ENCODE data around the gene FAM219A. TPM values are rescaled to one million over a fixed set of nuclear protein-coding genes. Genes with fewer than 3 reads are reported as not detected.
"Not testable (repeated sequence)": the region's sequence is repeated elsewhere in the genome, so short reads cannot be mapped to it uniquely, and the experiment has no call there.

The FAM219A gene
- total RNA-seq, 1 donor from 2014 or later, result 25.9 TPM

GRCh38 chr9:34486572-34486971, 28.2 kb upstream of the FAM219A start:
- DNase-seq (ENCODE audit: extremely low spot score, unreplicated experiment), result no peak
- no peak overlapping the region for H3K4me3 Mint-ChIP-seq (ENCODE audit: unreplicated experiment)
- H3K4me1 Mint-ChIP-seq (ENCODE audit: unreplicated experiment), result no peaks in the 10 kb centered on the region
- no peak overlapping the region for H3K27ac Mint-ChIP-seq (ENCODE audit: unreplicated experiment)
- no peaks in the 10 kb centered on the region for H3K9me3 Mint-ChIP-seq (ENCODE audit: unreplicated experiment)
- H3K27me3 Mint-ChIP-seq (ENCODE audit: unreplicated experiment), result peaks cover 48% of the 10 kb centered on the region
- H3K36me3 Mint-ChIP-seq (ENCODE audit: unreplicated experiment), result no peaks in the 10 kb centered on the region
- TF ChIP-seq, protein P1, sequence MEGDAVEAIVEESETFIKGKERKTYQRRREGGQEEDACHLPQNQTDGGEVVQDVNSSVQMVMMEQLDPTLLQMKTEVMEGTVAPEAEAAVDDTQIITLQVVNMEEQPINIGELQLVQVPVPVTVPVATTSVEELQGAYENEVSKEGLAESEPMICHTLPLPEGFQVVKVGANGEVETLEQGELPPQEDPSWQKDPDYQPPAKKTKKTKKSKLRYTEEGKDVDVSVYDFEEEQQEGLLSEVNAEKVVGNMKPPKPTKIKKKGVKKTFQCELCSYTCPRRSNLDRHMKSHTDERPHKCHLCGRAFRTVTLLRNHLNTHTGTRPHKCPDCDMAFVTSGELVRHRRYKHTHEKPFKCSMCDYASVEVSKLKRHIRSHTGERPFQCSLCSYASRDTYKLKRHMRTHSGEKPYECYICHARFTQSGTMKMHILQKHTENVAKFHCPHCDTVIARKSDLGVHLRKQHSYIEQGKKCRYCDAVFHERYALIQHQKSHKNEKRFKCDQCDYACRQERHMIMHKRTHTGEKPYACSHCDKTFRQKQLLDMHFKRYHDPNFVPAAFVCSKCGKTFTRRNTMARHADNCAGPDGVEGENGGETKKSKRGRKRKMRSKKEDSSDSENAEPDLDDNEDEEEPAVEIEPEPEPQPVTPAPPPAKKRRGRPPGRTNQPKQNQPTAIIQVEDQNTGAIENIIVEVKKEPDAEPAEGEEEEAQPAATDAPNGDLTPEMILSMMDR (IDR thresholded peaks at IDR 0.05), result no peak

GRCh38 chr9:34485822-34486221, 27.5 kb upstream of the FAM219A start:
- H3K4me3 Mint-ChIP-seq (ENCODE audit: unreplicated experiment), result no peak overlapping the region
- TF ChIP-seq, protein P1 (IDR thresholded peaks at IDR 0.05), result no peak
- H3K9me3 Mint-ChIP-seq (ENCODE audit: unreplicated experiment), result no peaks in the 10 kb centered on the region
- H3K4me1 Mint-ChIP-seq (ENCODE audit: unreplicated experiment), result no peaks in the 10 kb centered on the region
- DNase-seq (ENCODE audit: extremely low spot score, unreplicated experiment), result no peak
- no peaks in the 10 kb centered on the region for H3K36me3 Mint-ChIP-seq (ENCODE audit: unreplicated experiment)
- no peak overlapping the region for H3K27ac Mint-ChIP-seq (ENCODE audit: unreplicated experiment)
- H3K27me3 Mint-ChIP-seq (ENCODE audit: unreplicated experiment), result peaks cover 43% of the 10 kb centered on the region

- H3K36me3 Mint-ChIP-seq (ENCODE audit: unreplicated experiment), result no peaks in the 10 kb centered on the region
- H3K4me3 Mint-ChIP-seq (ENCODE audit: unreplicated experiment), result no peak overlapping the region
- no peaks in the 10 kb centered on the region for H3K9me3 Mint-ChIP-seq (ENCODE audit: unreplicated experiment)
- peaks cover 39% of the 10 kb centered on the region for H3K27me3 Mint-ChIP-seq (ENCODE audit: unreplicated experiment)
- TF ChIP-seq, protein P1 (IDR thresholded peaks at IDR 0.05), result no peak
- no peaks in the 10 kb centered on the region for H3K4me1 Mint-ChIP-seq (ENCODE audit: unreplicated experiment)
- DNase-seq (ENCODE audit: extremely low spot score, unreplicated experiment), result no peak
- no peak overlapping the region for H3K27ac Mint-ChIP-seq (ENCODE audit: unreplicated experiment)
Measured at GRCh38 chr9:34484678-34485077, 26.3 kb upstream of the FAM219A start.

- not testable (repeated sequence) for H3K36me3 Mint-ChIP-seq (ENCODE audit: unreplicated experiment); H3K4me3 Mint-ChIP-seq (ENCODE audit: unreplicated experiment); DNase-seq (ENCODE audit: extremely low spot score, unreplicated experiment); H3K9me3 Mint-ChIP-seq (ENCODE audit: unreplicated experiment); H3K4me1 Mint-ChIP-seq (ENCODE audit: unreplicated experiment); H3K27ac Mint-ChIP-seq (ENCODE audit: unreplicated experiment)
- peaks cover 34% of the 10 kb centered on the region for H3K27me3 Mint-ChIP-seq (ENCODE audit: unreplicated experiment)
Measured at GRCh38 chr9:34482746-34483145, 24.4 kb upstream of the FAM219A start.

- not testable (repeated sequence) for H3K36me3 Mint-ChIP-seq (ENCODE audit: unreplicated experiment); H3K4me3 Mint-ChIP-seq (ENCODE audit: unreplicated experiment); H3K9me3 Mint-ChIP-seq (ENCODE audit: unreplicated experiment); DNase-seq (ENCODE audit: extremely low spot score, unreplicated experiment); H3K4me1 Mint-ChIP-seq (ENCODE audit: unreplicated experiment); H3K27ac Mint-ChIP-seq (ENCODE audit: unreplicated experiment)
- peaks cover 28% of the 10 kb centered on the region for H3K27me3 Mint-ChIP-seq (ENCODE audit: unreplicated experiment)
Measured at GRCh38 chr9:34481620-34482019, 23.2 kb upstream of the FAM219A start.

- no peak overlapping the region for H3K27ac Mint-ChIP-seq (ENCODE audit: unreplicated experiment)
- peaks cover 23% of the 10 kb centered on the region for H3K27me3 Mint-ChIP-seq (ENCODE audit: unreplicated experiment)
- no peaks in the 10 kb centered on the region for H3K36me3 Mint-ChIP-seq (ENCODE audit: unreplicated experiment)
- TF ChIP-seq, protein P1 (IDR thresholded peaks at IDR 0.05), result no peak
- no peak overlapping the region for H3K4me3 Mint-ChIP-seq (ENCODE audit: unreplicated experiment)
- H3K9me3 Mint-ChIP-seq (ENCODE audit: unreplicated experiment), result no peaks in the 10 kb centered on the region
- no peak for DNase-seq (ENCODE audit: extremely low spot score, unreplicated experiment)
- no peaks in the 10 kb centered on the region for H3K4me1 Mint-ChIP-seq (ENCODE audit: unreplicated experiment)
Measured at GRCh38 chr9:34479431-34479866, 21.1 kb upstream of the FAM219A start.

Data from osteocyte (in vitro differentiated cells).